ENCODE data around the gene LGI1. TPM values are rescaled to one million over a fixed set of nuclear protein-coding genes. Genes with fewer than 3 reads are reported as not detected.

The LGI1 gene
- total and polyA plus RNA-seq, 2 donors from 2014 or later: not detected

GRCh38 chr10:93712593-93712992 is 45.1 kb upstream of the LGI1 start:
- FAIRE-seq: no peak
- no peaks in the 10 kb centered on the region for H3K27me3 ChIP-seq (ENCODE audit: control insufficient read depth, insufficient read depth, low read length)

GRCh38 chr10:93715345-93715744 is 42.4 kb upstream of the LGI1 start:
- Histone ChIP-seq H3K4me1 (ENCODE audit: control insufficient read depth in 2 of 3, insufficient read depth in 2 of 3, low read depth in 1 of 3, low read length in 3 of 3) (no peaks in the 10 kb centered on the region), H3K9me3 (ENCODE audit: control insufficient read depth in 2 of 3, insufficient read depth in 1 of 3, low read length in 3 of 3) (no peaks in the 10 kb centered on the region), H3K36me3 (ENCODE audit: control insufficient read depth in 2 of 3, insufficient read depth in 3 of 3, low read length in 3 of 3) (no peaks in the 10 kb centered on the region), H3K4me3 (ENCODE audit: low read length in 3 of 3) (no peak overlapping the region), H3K27ac (ENCODE audit: low read depth in 2 of 2, low read length in 2 of 2) (no peak overlapping the region), H3K9ac (ENCODE audit: low read length in 3 of 3) (no peak overlapping the region), H3K27me3 (ENCODE audit: control insufficient read depth, insufficient read depth, low read length) (no peaks in the 10 kb centered on the region)
- no peak for DNase-seq
- FAIRE-seq: no peak
- intact Hi-C loops (cut with DNase I): no loop called here
- no peak for TF ChIP-seq CTCF (IDR thresholded peaks at IDR 0.05; ENCODE audit: borderline replicate concordance, extremely low read depth, insufficient read depth)

More at GRCh38 chr10:93712593-93712992, 45.1 kb upstream of the LGI1 start:
- no peak overlapping the region for H3K4me3 ChIP-seq (ENCODE audit: low read length in 3 of 3)
- H3K36me3 ChIP-seq (ENCODE audit: control insufficient read depth in 2 of 3, insufficient read depth in 3 of 3, low read length in 3 of 3): no peaks in the 10 kb centered on the region
- intact Hi-C loops (cut with DNase I): no loop called here
- H3K9me3 ChIP-seq (ENCODE audit: control insufficient read depth in 2 of 3, insufficient read depth in 1 of 3, low read length in 3 of 3): no peaks in the 10 kb centered on the region
- H3K4me1 ChIP-seq (ENCODE audit: control insufficient read depth in 2 of 3, insufficient read depth in 2 of 3, low read depth in 1 of 3, low read length in 3 of 3): no peaks in the 10 kb centered on the region
- no peak overlapping the region for H3K27ac ChIP-seq (ENCODE audit: low read depth in 2 of 2, low read length in 2 of 2)
- H3K9ac ChIP-seq (ENCODE audit: low read length in 3 of 3): no peak overlapping the region
- no peak for TF ChIP-seq CTCF (IDR thresholded peaks at IDR 0.05; ENCODE audit: borderline replicate concordance, extremely low read depth, insufficient read depth)
- DNase-seq: no peak

- Histone ChIP-seq H3K4me3 (ENCODE audit: low read length in 3 of 3) (no peak overlapping the region), H3K27me3 (ENCODE audit: control insufficient read depth, insufficient read depth, low read length) (no peaks in the 10 kb centered on the region), H3K9me3 (ENCODE audit: control insufficient read depth in 2 of 3, insufficient read depth in 1 of 3, low read length in 3 of 3) (no peaks in the 10 kb centered on the region), H3K4me1 (ENCODE audit: control insufficient read depth in 2 of 3, insufficient read depth in 2 of 3, low read depth in 1 of 3, low read length in 3 of 3) (no peaks in the 10 kb centered on the region), H3K36me3 (ENCODE audit: control insufficient read depth in 2 of 3, insufficient read depth in 3 of 3, low read length in 3 of 3) (no peaks in the 10 kb centered on the region), H3K9ac (ENCODE audit: low read length in 3 of 3) (no peak overlapping the region), H3K27ac (ENCODE audit: low read depth in 2 of 2, low read length in 2 of 2) (no peak overlapping the region)
- TF ChIP-seq CTCF (IDR thresholded peaks at IDR 0.05; ENCODE audit: borderline replicate concordance, extremely low read depth, insufficient read depth): no peak
- DNase-seq (no peak), FAIRE-seq (no peak)
- intact Hi-C loops (cut with DNase I): no loop called here
Observed at GRCh38 chr10:93716766-93717165, 41.0 kb upstream of the LGI1 start.
